HG02763 (cell line): ENCODE data around the gene SLC41A3.
"Not testable (repeated sequence)": the region's sequence is repeated elsewhere in the genome, so short reads cannot be mapped to it uniquely, and the experiment has no call there.

Experiments used
- ATAC-seq: cut with Tn5 transposase; IDR thresholded peaks from one replicate; pipeline ENCODE4 v1.9.1; 2021; ENCODE audit warnings: mild to moderate bottlenecking, moderate library complexity; ENCODE audit not compliant: unreplicated experiment

The SLC41A3 gene

DNA sequence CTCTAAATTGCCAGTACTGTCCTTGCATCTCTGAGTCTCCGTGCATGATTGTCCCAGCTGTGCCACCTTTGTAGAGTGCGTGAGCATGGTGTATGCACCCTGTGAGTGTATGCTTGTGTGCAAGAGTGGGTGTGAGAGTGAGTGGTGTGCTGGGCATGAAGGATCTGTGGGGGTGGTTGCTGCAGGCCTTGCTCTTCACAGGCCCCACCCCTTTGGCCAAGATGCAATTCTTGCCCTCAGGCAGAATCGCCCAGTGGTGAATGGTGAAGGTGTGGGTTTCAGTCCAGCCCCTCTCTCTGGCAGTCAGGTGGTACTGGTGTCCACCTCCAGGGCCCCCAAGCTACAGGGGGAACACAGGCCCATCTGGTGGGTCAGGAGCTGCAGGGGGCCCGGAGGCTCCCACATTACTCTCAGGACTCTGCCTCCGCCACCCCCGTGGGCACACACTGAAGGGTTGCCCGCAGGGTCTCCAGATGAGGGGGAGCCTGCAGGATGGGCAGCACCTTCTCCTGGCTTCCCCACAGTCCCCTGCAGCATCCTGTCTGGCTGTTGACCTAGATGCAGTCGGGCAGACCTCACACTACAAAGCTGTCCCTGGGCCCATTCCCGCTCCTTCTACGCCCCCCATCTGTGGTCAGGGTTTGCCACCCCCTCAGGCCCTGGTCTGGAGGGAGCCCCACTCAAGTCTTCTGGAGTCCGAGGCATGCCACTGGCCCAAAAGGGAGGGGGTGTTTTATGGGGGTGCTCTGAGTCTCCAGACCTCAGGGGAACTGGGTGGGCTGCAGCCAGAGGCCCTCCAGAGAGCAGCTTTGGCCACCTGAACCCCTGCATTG is 123.3 kb downstream of the SLC41A3 start:
- ATAC-seq, result no peak

DNA sequence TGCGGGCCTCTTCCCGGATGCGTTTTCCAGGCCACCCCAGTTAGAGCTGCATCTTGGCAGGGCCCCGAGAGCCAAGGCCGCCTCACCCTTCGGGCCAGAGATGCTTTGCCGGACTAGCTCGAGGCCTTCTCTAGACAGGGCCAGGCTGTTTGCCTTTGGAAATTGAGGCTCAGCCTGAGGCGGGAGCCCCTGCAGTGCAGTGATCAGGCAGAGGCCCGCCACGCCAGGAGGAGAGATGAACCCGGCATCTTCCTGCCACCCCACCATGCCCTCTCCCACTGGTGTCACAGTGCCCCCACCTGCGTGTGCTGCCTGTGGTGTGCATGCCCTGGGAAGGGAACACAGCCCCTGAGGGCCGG is 123.9 kb downstream of the SLC41A3 start:
- no peak for ATAC-seq

DNA sequence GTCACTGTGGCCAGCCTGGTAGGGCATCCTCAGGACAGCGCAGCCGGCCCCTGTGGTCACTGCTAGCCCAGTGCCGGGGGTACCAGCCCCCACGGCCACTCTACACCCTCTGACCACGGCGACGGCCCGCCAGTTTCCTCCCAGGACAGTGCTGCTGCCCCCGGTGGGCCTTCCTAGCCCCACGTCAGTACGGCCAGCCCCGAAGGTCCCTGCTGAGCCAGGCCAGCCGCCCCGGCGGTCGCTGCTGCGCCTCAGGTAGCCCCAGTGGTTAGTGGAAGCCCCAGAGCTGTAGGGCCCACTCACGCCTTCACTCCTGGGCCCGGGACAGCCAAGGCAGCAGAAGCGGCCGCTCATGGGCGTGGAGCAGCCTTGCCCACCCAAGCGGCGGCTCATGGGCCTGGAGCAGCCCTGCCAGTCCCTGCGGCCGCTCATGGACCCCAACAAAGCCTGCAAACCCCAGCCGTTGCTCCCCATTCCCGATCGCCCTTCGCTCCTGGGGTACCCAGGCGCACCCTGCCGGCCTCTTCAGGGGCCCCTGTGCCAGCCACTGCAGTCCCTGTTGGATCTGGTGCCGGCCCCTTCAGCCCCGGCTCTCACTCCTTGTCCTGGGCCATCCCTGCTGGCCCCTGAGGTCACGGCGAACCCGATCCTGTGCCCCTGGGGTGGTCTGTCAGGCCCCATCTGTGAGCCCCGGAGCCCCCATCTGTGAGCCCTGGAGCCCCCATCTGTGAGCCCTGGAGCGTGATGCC is 124.4 kb downstream of the SLC41A3 start:
- no peak for ATAC-seq

DNA sequence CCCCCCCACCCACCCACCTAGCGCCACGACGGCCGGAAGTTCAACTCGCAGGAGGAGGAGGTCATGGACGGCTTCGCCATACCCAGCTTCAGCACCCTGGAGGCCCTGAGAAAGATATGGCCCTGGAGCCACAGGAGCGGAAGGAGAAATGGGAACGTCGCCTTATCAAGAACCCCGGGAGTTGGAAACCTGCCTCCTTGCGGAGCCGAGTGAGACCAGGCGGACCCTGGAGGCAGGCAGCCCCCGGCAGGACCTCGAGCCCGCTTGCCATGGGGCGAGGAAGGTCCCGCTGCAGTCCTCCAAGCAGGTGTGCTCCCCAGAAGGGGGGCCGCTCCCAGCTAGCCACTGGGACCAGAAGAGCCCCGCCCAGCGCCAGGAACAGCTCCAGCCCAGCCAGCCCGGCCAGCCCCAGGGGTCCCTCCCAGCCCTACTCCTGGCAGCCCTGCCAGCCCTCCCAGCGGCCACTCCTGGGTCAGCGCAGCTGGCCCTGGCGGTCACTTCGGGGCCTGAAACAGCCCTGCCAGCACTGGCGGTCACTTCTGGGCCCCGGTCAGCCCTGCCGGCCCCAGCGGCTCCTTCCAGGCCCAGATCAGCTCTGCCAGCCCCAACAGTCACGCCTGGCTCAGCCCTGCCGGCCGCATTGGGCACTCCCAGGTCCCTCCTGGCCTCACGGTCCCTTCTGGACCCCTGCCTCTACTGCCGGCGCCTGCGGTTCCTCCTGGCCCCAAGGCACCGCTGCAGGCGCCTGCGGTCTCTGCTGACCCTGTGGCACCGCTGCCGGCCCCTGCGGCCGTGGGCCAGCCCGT is 125.2 kb downstream of the SLC41A3 start:
- ATAC-seq, result no peak

DNA sequence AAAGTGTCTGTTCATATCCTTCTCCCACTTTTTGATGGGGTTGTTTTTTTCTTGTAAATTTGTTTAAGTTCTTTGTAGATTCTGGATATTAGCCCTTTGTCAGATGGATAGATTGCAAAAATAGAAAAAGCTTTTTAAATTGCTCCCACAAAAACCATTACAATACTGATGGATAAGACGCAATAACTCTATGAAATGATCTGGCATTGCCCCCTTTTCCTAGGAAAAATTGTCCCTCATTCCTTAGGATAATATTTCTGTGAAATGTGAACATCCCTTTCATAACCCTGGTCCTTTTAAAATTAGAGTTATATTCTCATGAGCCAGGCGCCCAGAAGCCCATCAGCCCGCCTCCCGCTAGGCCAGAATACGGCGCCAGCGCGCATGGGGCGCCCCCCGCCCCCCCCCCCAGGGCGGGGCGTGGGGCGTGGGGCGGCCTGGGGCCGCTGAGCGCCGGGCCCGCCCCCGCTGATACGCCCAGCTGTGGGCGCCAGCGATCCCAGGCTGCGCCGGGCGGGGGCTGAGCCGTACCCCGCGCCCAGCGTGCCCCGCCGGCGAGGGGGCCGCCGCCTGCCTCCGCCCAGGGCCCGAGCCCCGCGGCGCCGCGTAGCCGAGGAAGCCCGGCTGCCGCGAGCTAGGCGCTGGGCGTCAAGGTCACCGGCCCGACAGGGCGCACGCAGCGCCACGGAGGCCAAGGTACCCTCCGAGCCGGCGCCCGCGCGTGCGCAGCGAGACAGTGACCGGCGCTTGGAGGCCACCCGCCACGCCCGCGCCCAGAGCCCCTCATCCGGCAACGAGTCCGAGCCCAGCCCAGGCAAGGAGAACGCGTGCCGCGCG is 126.0 kb downstream of the SLC41A3 start:
- no peak for ATAC-seq

DNA sequence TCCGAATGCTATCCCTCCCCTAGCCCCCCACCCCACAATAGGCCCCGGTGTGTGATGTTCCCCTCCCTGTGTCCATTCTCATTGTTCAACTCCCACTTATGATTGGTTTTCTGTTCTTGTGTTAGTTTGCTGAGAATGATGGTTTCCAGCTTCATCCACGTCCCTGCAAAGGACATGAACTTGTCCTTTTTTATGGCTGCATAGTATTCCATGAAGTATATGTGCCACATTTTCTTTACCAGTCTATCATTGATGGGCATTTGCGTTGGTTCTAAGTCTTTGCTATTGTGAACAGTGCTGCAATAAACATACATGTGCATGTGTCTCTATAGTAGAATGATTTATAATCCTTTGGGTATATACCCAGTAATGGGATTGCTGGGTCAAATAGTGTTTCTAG is 126.9 kb downstream of the SLC41A3 start:
- not testable (repeated sequence) for ATAC-seq
